Gastrocnemius medialis (tissue), 4 donors: ENCODE results near the gene MRPL22.

Experiments
- POLR2A ChIP-seq, 2 donors: fragments of 450-650 bp; IDR thresholded peaks; one replicate each; pipeline ENCODE4 v1.6.1; 2017; ENCODE audit warnings: antibody characterized with exemption in 2 of 2, mild to moderate bottlenecking in 2 of 2, moderate library complexity in 2 of 2
- TF ChIP-seq, protein P1 (sequence below), 5 experiments: fragments of 450-650 bp in 3 of 5; fragments of 200-600 bp in 2 of 5; sonication (generic) in 2 of 5; IDR thresholded peaks in 4 of 5; conservative IDR thresholded peaks in 1 of 5; 1 replicate in 4 of 5; 2 replicates in 1 of 5; pipeline ENCODE4 v1.5.1; 2016 to 2019; ENCODE audit warnings: antibody characterized with exemption in 5 of 5, mild to moderate bottlenecking in 3 of 5, moderate library complexity in 3 of 5

DNA sequence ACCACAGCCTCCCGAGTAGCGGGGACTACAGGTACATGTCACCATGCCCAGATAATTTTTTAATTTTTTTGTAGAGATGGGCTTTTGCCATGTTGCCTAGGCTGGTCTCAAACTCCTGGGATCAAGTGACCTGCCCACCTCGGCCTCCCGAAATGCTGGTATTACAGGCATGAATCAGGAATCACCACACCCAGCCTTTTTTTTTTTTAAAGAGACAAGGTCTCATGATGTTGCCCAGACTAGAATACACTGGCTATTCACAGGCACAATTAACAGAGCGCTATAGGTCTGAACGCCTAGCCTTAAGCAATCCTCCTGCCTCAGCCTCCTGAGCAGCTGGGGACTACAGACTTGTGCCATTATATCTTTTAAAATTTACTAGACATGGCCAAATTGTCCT, 39.0 kb upstream of the MRPL22 start:
- TF ChIP-seq, protein P1, sequence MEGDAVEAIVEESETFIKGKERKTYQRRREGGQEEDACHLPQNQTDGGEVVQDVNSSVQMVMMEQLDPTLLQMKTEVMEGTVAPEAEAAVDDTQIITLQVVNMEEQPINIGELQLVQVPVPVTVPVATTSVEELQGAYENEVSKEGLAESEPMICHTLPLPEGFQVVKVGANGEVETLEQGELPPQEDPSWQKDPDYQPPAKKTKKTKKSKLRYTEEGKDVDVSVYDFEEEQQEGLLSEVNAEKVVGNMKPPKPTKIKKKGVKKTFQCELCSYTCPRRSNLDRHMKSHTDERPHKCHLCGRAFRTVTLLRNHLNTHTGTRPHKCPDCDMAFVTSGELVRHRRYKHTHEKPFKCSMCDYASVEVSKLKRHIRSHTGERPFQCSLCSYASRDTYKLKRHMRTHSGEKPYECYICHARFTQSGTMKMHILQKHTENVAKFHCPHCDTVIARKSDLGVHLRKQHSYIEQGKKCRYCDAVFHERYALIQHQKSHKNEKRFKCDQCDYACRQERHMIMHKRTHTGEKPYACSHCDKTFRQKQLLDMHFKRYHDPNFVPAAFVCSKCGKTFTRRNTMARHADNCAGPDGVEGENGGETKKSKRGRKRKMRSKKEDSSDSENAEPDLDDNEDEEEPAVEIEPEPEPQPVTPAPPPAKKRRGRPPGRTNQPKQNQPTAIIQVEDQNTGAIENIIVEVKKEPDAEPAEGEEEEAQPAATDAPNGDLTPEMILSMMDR (IDR thresholded peaks at IDR 0.05 in 4 of 5, conservative IDR thresholded peaks at IDR 0.05 in 1 of 5) = no peak
- no peak for TF ChIP-seq POLR2A (IDR thresholded peaks at IDR 0.05)
